T-helper 2 cell treated with Interferon-gamma antibody and Interleukin-4, amounts not matched to agents 5 μg/mL and 100 μg/mL, for 36 hours (primary cell): ENCODE measurements around the gene MBNL2.

ENCODE experiments used
- DNase-seq: peaks from one replicate; pipeline ENCODE4 v3.0.0; 2021; ENCODE audit warnings: low spot score
- H3K27ac Mint-ChIP-seq: one replicate; pipeline ENCODE4 v1.8.0; 2021; ENCODE audit warnings: mild to moderate bottlenecking, mixed read lengths
- H3K27me3 Mint-ChIP-seq: one replicate; pipeline ENCODE4 v1.8.0; 2021; ENCODE audit warnings: low read depth, mixed read lengths
- H3K36me3 Mint-ChIP-seq: one replicate; pipeline ENCODE4 v1.8.0; 2021; ENCODE audit warnings: low read depth, mixed read lengths
- H3K4me1 Mint-ChIP-seq: one replicate; pipeline ENCODE4 v1.8.0; 2021; ENCODE audit warnings: low read depth, mixed read lengths
- H3K4me3 Mint-ChIP-seq: one replicate; pipeline ENCODE4 v1.8.0; 2022; ENCODE audit warnings: mild to moderate bottlenecking, moderate library complexity, mixed read lengths
- H3K9me3 Mint-ChIP-seq: one replicate; pipeline ENCODE4 v1.8.0; 2021; ENCODE audit warnings: mixed read lengths

The MBNL2 gene

DNA sequence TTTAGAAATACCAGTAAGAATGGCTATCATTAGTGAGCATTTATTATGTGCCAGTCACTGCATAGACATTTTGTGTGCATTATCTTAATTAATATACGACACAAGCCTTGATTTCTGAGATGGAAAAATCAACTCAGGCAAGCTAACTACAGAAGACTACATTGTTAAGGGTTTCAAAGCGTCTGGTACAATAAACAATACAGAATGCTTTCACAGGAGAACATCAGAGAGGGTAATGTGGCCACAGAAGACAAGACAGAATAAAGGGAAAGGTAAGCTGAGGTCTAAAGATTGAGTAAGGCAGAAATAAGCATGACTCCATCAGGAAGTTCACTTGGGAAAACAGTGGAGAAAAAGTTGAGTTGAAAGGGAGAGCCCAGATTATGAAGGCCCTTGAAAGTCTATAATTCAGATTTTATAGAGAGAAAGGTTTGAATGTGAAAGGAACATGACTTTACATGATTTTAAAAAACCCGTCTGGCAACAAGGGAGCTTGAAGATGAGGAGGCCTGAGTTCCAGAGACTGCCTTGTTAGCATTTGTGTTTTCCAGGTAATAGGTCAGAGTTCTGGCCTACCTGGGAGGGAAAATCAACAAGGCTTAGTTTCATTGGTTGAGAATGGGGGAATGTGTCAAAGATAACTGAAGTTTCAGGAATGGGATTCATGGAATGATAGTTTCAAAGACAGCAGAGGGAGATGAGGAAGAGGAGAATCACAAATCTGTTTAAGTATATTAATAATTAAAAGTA, 1.8 kb upstream of the MBNL2 start:
- no peak overlapping the region for H3K4me3 Mint-ChIP-seq

DNA sequence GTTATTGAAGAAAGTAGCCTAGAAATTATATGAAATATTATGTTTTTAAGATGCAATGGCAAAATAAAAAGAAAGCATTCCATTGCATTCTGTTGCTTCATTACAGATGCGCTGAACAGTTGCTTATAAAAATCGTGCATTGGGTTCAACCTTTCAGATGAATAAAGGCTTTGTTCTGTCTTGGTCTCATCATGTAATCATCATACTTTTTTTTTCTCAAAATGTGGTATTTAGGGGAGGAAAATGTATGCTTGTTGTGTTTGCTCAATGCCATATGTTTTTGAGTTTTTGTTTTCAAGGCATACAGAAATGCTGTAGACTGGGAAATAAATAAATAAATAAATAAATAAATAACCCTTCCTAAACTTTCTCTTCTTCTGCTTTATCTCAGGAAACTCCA, 1.1 kb upstream of the MBNL2 start:
- no peak overlapping the region for H3K27ac Mint-ChIP-seq
- H3K4me3 Mint-ChIP-seq: no peak overlapping the region
- DNase-seq: no peak
- no peaks in the 10 kb centered on the region for H3K9me3 Mint-ChIP-seq
- peaks cover 46% of the 10 kb centered on the region for H3K4me1 Mint-ChIP-seq
- H3K27me3 Mint-ChIP-seq: no peaks in the 10 kb centered on the region
- H3K36me3 Mint-ChIP-seq: peaks cover 5% of the 10 kb centered on the region

More for the DNA sequence above, 1.8 kb upstream of the MBNL2 start:
- no peaks in the 10 kb centered on the region for H3K27me3 Mint-ChIP-seq
- DNase-seq: no peak
- no peak overlapping the region for H3K27ac Mint-ChIP-seq
- H3K36me3 Mint-ChIP-seq: peaks cover 5% of the 10 kb centered on the region
- no peaks in the 10 kb centered on the region for H3K9me3 Mint-ChIP-seq
- H3K4me1 Mint-ChIP-seq: peaks cover 45% of the 10 kb centered on the region

DNA sequence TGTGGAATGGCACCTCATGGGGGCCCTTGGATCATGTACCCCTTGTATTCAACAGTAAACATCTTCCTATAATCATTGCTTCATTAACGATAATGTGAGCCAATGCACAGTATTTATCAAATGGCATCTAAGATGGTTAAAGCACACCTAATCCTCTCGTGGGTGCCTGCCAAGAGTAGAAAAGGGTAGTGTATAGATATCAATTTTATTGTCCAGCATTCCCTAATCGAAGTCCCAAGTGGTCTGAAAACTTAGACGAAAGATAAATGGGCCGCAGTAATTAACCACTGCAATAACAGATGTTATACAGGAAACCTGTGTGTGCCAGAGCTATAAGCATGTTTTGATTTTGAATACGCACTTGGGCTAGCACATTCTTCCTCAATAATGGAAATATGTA, 667 bp upstream of the MBNL2 start:
- Mint-ChIP-seq H3K9me3 (no peaks in the 10 kb centered on the region), H3K27me3 (no peaks in the 10 kb centered on the region), H3K27ac (no peak overlapping the region), H3K36me3 (peaks cover 5% of the 10 kb centered on the region), H3K4me1 (peaks cover 47% of the 10 kb centered on the region), H3K4me3 (peak overlapping the region; percentile 94)
- no peak for DNase-seq

DNA sequence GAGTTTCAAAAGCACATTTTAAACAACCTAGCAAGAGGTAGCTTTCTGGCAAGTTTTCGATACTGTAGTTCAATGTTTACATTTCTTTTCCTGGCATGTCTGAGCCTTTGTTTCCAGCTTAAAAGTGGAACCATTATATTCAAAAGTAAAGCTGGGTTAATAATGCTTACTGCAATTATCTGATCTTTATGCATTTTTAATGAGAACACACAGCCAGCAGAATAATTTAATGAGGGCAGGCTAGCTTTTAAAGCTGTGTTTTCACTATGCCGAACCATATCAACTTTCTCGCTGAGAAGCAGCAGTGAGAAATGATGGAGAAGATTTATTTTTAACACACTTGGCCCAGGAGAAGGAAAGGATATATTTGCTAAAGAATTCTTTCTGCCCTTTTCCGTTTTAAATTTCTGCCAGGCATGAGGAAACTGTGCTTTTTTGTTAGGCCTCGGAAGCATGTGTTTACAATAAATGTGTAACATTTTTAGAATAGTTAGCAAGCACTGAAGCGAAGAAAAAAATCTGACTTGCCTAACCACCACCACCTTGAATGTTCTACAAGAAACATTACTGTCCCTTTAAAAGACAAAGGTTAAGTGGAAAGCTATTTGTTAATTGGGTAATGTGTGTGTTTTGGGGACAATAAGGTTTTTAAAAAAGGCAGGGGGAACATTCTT, 1.0 kb downstream of the MBNL2 start:
- Mint-ChIP-seq H3K9me3 (no peaks in the 10 kb centered on the region), H3K27ac (peak overlapping the region; percentile 78), H3K4me1 (peaks cover 55% of the 10 kb centered on the region), H3K4me3 (peak overlapping the region; percentile 94), H3K36me3 (peaks cover 2% of the 10 kb centered on the region), H3K27me3 (no peaks in the 10 kb centered on the region)
- no peak for DNase-seq

DNA sequence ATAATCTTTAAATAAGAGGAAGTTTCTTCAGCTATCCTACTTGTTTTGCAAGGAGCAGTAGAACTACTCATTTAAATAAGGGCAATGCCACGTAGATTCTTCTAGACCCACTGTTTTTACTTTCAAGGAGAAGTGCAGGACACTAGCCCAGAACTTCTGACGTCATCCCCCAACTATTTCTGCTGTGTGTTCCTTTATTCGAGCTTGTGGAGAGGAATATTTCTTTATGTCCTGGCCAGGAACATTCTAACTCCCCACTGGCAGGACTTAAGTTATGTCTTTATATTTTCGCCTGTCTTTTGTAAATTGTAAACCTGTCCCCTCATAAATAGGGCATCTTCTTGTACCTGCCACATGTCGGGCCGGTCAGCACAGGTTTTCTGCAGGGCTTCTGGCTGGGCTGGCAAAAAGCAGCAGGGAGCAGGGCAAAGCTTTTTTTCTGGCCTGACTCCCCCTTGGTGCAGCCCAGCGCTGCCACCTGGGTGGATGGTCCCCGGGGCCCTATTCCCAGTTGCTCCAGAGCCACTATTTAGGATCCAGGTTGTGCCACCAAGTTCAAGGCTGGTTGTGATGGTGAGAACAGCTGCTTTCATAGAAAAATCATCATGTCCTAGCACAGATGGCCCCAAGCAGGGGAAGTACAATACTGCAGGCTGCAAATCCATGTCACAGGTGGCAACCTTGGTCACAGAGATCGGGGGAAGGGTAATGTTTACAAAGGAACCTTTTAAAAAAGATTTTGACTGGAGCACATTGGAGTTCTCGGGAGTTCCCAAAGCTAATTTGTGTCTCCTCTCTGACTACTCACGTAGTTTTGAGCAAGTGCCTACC, 1.8 kb downstream of the MBNL2 start:
- H3K36me3 Mint-ChIP-seq: peaks cover 2% of the 10 kb centered on the region
- H3K4me1 Mint-ChIP-seq: peaks cover 54% of the 10 kb centered on the region
- peak overlapping the region; percentile 78 for H3K27ac Mint-ChIP-seq
- H3K27me3 Mint-ChIP-seq: no peaks in the 10 kb centered on the region
- no peak for DNase-seq
- H3K9me3 Mint-ChIP-seq: no peaks in the 10 kb centered on the region
- peak overlapping the region; percentile 94 for H3K4me3 Mint-ChIP-seq

DNA sequence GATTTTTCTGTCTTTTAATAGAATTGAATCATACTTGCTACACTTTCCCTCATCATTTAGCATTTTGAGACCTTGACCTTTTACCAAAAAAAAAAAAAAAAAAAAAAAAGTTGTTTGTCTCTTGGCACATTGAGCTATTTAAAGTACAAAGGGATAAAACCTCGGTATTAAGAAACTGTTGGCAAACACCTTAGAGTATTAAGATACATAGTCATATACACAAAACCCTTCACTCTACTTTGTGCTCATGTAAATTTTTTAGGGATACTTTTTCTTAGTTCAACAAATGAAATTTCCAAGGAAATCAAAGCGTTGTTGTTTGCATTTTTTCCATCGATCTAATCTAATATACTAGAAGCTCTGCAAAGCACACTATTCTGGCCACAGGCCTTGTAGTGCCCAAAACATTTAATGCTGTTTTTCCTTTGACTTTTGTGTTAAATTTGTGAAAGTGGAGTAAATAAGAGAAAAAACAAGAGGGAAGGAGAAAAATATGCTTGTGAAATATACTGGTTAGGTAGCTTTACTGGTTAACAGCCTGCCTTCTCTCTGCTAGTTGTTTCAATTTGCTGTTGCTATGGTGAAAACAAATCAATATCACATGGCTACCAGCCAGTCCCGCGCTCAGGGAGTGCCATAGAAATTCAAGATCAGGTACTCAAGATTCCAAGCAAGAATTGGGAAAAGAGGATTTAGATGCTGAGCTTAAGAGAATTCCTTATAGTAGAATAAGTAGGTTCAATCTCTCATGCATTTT, 2.6 kb downstream of the MBNL2 start:
- Mint-ChIP-seq H3K4me3 (peak overlapping the region; percentile 94), H3K9me3 (no peaks in the 10 kb centered on the region), H3K27me3 (no peaks in the 10 kb centered on the region), H3K27ac (peak overlapping the region; percentile 85), H3K4me1 (peaks cover 59% of the 10 kb centered on the region), H3K36me3 (peaks cover 7% of the 10 kb centered on the region)
- no peak for DNase-seq

DNA sequence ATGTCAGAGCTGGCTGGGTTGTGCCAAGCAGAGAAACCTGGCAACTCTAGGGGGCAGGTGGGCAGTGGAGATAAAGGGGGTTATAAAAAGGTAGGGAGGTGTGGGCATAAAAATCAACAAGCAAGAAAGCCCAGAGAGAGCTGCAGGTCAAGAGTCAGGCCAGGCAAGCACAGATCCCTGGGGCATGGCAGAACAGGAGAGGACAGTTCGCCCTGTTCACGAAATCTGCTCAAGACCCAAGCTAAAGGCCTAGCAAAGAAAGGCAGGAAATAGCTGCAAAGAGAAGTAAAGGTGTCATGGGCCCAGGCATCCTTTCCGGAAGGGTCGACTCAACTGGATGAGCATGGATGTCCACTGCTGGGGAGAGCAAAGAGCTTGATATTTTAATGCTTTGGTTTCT, 3.4 kb downstream of the MBNL2 start:
- peak overlapping the region; percentile 85 for H3K27ac Mint-ChIP-seq
- peaks cover 57% of the 10 kb centered on the region for H3K4me1 Mint-ChIP-seq

DNA sequence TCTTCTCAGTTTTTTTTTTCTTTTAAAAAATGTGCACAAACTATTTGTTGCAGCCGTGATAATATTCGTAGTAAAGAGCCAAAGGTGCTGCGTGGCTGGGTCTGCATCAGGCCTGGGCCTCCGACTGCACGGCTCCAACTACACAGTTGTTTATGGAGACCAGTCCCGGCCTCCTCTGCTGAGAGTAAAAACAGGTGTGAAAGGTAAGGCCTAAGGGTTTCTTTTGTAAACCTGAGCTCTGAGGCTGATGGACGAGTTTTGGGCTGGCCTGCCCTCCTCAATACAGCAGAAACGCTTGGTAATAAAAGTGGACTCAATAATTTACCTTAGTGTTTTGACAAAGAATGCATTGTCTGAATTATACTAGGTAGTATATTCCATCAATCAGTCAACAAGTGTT, 3.9 kb downstream of the MBNL2 start:
- peaks cover 56% of the 10 kb centered on the region for H3K4me1 Mint-ChIP-seq
- no peak for DNase-seq
- H3K27ac Mint-ChIP-seq: peak overlapping the region; percentile 91
- no peaks in the 10 kb centered on the region for H3K27me3 Mint-ChIP-seq
- peak overlapping the region; percentile 94 for H3K4me3 Mint-ChIP-seq
- H3K9me3 Mint-ChIP-seq: no peaks in the 10 kb centered on the region
- peaks cover 10% of the 10 kb centered on the region for H3K36me3 Mint-ChIP-seq

More for the DNA sequence above, 3.4 kb downstream of the MBNL2 start:
- no peaks in the 10 kb centered on the region for H3K9me3 Mint-ChIP-seq
- peaks cover 10% of the 10 kb centered on the region for H3K36me3 Mint-ChIP-seq
- DNase-seq: no peak
- peak overlapping the region; percentile 94 for H3K4me3 Mint-ChIP-seq
- H3K27me3 Mint-ChIP-seq: no peaks in the 10 kb centered on the region

DNA sequence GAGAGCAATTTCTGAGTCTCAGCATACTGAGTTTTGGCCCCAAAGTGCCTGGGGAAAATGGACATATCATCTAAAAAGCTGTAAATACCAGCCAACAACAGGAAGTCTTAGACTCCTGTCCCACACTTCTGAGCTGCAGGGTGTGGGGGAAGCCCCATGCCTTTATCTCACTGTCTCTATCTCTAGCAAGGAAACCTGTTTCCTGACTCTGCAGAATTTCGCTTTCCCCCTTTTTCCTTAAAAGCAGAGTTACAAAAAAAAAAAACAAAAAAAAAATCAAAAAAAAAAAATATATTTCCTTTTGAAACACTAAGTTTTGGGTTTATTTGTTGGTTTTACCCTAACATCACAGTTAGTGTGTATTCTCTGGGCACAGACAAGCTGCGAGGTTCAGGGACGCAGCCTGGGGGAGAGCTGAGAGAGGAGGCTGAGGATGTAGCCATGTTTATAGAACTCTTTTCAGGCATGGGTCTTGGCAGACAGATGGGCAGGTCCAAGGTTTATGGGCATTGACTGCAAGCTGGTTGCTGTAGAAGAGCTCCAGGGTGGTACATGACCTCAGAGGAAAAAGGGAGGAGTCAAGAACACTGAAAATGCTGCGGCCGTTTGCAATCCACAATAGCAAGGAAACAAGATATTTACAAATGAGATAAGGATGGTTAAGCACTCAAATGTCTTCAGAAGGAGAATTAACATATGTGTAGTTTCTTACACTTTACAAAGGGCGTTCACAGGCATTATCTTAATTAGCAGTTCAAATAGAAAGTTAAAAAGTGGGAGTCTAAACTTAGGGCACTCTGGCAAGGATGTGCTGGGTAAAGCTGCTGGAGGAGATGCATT, 4.9 kb downstream of the MBNL2 start:
- H3K27me3 Mint-ChIP-seq: no peaks in the 10 kb centered on the region
- no peaks in the 10 kb centered on the region for H3K9me3 Mint-ChIP-seq
- peaks cover 13% of the 10 kb centered on the region for H3K36me3 Mint-ChIP-seq
- peak; percentile 60 for DNase-seq
- peaks cover 49% of the 10 kb centered on the region for H3K4me1 Mint-ChIP-seq
- H3K27ac Mint-ChIP-seq: peak overlapping the region; percentile 91
- H3K4me3 Mint-ChIP-seq: peak overlapping the region; percentile 82

DNA sequence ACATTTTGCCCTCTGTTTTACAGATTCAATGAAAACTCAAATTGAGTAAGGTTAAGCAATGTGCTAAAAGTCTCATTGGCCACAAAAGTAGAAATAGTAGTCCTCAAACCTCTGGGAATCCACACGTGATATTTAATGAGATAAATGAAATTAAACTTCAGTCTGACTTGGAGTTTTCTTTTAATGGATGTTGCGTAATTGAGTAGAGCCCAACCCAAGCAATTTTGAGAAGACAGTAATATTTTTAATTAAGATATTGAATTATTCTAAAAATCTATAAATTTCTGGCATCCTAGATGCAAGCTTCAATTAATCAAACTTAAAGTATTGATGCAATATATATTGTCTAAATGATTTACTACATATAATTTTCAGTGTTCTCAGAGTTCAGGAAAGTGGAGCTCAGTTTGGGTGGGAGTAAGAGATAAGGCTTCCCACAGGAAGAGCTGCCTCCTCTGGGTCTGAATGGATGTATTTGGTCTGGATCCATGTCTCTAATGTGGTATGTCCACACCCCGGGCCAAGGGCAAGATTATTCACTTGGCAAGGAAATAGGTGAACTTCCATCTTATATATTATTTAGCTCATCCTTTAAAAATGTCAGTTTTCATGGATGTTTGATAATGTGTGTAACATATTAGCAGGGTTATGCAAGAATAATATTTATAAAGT, 6.9 kb downstream of the MBNL2 start:
- Mint-ChIP-seq H3K4me3 (no peak overlapping the region), H3K27me3 (no peaks in the 10 kb centered on the region), H3K27ac (no peak overlapping the region), H3K9me3 (no peaks in the 10 kb centered on the region), H3K4me1 (peaks cover 46% of the 10 kb centered on the region), H3K36me3 (peaks cover 17% of the 10 kb centered on the region)
- DNase-seq: no peak

DNA sequence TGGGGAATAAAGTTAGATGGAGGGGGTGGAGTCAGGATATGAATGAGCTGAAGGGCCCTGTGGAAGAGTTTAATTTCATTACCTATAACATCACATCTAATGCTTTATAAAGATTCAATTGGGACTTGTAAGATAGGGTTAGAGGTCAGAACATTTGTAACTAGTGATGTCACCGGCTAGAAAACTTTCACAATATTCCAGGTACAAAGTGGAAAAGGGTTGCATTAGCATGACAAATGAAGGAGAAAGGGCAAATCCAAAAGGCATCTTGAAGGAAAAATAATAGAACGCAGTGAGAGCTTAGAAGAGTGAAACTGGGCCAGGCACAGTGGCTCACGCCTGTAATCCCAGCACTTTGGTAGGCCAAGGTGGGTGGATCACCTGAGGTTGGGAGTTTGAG, 7.6 kb downstream of the MBNL2 start:
- no peak for DNase-seq
- peaks cover 19% of the 10 kb centered on the region for H3K36me3 Mint-ChIP-seq
- no peak overlapping the region for H3K4me3 Mint-ChIP-seq
- H3K4me1 Mint-ChIP-seq: peaks cover 47% of the 10 kb centered on the region
- H3K27ac Mint-ChIP-seq: no peak overlapping the region
- no peaks in the 10 kb centered on the region for H3K9me3 Mint-ChIP-seq
- no peaks in the 10 kb centered on the region for H3K27me3 Mint-ChIP-seq

DNA sequence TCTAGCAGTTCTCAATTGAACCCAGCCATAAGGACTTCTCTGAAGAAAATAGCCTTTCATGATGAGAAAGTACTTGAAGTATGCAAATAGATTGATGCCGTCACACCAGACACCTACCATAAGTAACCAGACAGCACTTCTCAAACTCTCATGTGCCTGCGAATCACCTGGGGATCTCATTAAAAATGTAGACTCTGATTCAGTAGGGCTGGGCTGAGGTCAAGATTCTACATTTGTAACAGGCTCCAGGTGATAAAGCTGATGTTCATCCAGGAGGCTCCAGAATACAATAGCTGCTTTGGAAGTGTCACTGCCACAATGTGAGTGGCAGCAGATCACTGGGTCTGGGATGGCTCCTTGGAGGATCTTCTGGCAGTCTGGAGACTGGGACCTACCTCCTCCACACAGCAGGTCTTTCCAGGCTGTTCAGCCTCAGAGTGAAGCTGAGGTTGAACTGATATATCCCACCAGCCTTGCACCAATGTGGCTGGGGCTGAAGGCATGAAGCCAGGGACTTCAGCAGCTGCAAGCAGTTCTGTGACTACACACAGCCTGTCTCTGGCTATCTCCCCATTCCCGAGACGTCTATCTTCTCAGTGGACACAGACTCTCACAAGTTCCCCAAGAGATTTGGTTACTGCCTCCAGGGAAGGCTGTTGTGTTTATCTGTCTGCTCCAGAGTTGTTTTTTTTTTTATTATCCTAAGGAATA, 9.1 kb downstream of the MBNL2 start:
- no peaks in the 10 kb centered on the region for H3K9me3 Mint-ChIP-seq
- H3K27me3 Mint-ChIP-seq: no peaks in the 10 kb centered on the region
- H3K4me3 Mint-ChIP-seq: no peak overlapping the region
- DNase-seq: no peak
- H3K27ac Mint-ChIP-seq: no peak overlapping the region
- H3K36me3 Mint-ChIP-seq: peaks cover 21% of the 10 kb centered on the region
- peaks cover 32% of the 10 kb centered on the region for H3K4me1 Mint-ChIP-seq
